PC-9 (cell line): ENCODE data around the gene TRAPPC6A.

Experiments
- CTCF ChIP-seq: fragments of 200-600 bp; sonication (generic); conservative IDR thresholded peaks from 2 replicates; pipeline ENCODE4 v1.6.1; 2017; ENCODE audit warnings: mixed run types, antibody characterized with exemption, mild to moderate bottlenecking, moderate library complexity
- EZH2 ChIP-seq: fragments of 200-600 bp; sonication (generic); IDR thresholded peaks from 2 replicates; pipeline ENCODE4 v1.8.0; 2017; ENCODE audit warnings: antibody characterized with exemption, low read depth

- TF ChIP-seq CTCF (no peak), EZH2 (no peak)
Measured at GRCh38 chr19:45124021-45124420, 54.0 kb downstream of the TRAPPC6A start.
